Bronchial epithelial cell (primary cell): ENCODE data around the gene PRG2. TPM values are rescaled to one million over a fixed set of nuclear protein-coding genes. Genes with fewer than 3 reads are reported as not detected.

Experiments
- DNase-seq: peaks from one replicate; pipeline ENCODE4 v3.0.0-alpha.2; 2010; ENCODE audit warnings: low read depth
- FAIRE-seq: peaks from 2 replicates; lab custom pipeline; 2011; peaks lifted over from hg19 to GRCh38; lab: Jason Lieb, UNC
- H3K27me3 ChIP-seq: 2 replicates; pipeline ENCODE4 v1.5.1; 2011; ENCODE audit warnings: low read length; ENCODE audit not compliant: control insufficient read depth, insufficient read depth
- H3K36me3 ChIP-seq: 2 replicates; pipeline ENCODE4 v1.5.1; 2011; ENCODE audit warnings: low read length; ENCODE audit not compliant: control insufficient read depth, insufficient read depth
- H3K4me3 ChIP-seq: 2 replicates; pipeline ENCODE4 v1.5.1; 2011; ENCODE audit warnings: mild to moderate bottlenecking, low read depth, low read length, control low read depth
- CTCF ChIP-seq: IDR thresholded peaks from 2 replicates; pipeline ENCODE4 v1.5.1; 2011; ENCODE audit warnings: mild to moderate bottlenecking, moderate library complexity, low read length, control low read depth, inconsistent platforms; ENCODE audit not compliant: insufficient read depth, severe bottlenecking
- total RNA-seq: library from RNA; depleted of rRNA; stranded (reverse); fragments of >200 nt; gene quantifications from 2 replicates; pipeline ENCODE4 v1.2.1, GENCODE V29; 2014

PRG2 gene
- under 0.01 TPM in 1 of 2 replicates, not detected in the other for total RNA-seq

- FAIRE-seq, result no peak
- Histone ChIP-seq H3K27me3 (peaks cover 2% of the 10 kb centered on the region), H3K4me3 (no peak within 1 kb of the TSS), H3K36me3 (no peaks in the 10 kb centered on the region)
- TF ChIP-seq CTCF, result no peak
- DNase-seq, result no peak
These were observed at the start of gene PRG2 for GRCh38 chr11:57390535-57390934. PRG2 (minus strand) TSS chr11:57390650; CDS start chr11:57389944, 706 bp downstream.

- FAIRE-seq, result peak; percentile 23
- H3K4me3 ChIP-seq, result no peak overlapping the region
- no peak for DNase-seq
- no peak for TF ChIP-seq CTCF
- no peaks in the 10 kb centered on the region for H3K27me3 ChIP-seq
- no peaks in the 10 kb centered on the region for H3K36me3 ChIP-seq
These were observed 49.3 kb upstream of the PRG2 start for GRCh38 chr11:57439786-57440185.

- Histone ChIP-seq H3K27me3 (no peaks in the 10 kb centered on the region), H3K4me3 (no peak overlapping the region), H3K36me3 (no peaks in the 10 kb centered on the region)
- TF ChIP-seq CTCF, result no peak
- no peak for DNase-seq
- peak; percentile 91 for FAIRE-seq
These were observed 48.2 kb upstream of the PRG2 start for GRCh38 chr11:57438345-57439285.

DNA sequence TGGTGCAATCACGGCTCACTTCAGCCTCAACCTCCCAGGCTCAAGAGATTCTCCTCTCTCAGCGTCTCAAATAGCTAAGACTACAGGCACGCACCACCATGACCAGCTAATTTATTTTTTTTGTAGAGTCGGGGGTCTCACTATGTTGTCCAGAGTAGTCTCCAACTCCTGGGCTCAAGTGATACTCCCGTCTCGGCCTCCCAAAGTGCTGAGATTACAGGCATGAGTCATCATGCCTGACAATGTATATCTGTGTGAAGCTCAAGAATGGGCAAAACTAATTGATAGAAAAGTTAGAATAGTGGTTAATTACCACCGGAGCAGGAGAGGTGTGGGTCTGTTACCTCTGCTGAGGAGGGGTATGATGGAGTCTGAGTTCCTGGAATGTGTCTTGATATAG, 45.6 kb upstream of the PRG2 start:
- no peak for TF ChIP-seq CTCF
- Histone ChIP-seq H3K27me3 (no peaks in the 10 kb centered on the region), H3K36me3 (no peaks in the 10 kb centered on the region), H3K4me3 (no peak overlapping the region)
- DNase-seq (no peak), FAIRE-seq (no peak)

DNA sequence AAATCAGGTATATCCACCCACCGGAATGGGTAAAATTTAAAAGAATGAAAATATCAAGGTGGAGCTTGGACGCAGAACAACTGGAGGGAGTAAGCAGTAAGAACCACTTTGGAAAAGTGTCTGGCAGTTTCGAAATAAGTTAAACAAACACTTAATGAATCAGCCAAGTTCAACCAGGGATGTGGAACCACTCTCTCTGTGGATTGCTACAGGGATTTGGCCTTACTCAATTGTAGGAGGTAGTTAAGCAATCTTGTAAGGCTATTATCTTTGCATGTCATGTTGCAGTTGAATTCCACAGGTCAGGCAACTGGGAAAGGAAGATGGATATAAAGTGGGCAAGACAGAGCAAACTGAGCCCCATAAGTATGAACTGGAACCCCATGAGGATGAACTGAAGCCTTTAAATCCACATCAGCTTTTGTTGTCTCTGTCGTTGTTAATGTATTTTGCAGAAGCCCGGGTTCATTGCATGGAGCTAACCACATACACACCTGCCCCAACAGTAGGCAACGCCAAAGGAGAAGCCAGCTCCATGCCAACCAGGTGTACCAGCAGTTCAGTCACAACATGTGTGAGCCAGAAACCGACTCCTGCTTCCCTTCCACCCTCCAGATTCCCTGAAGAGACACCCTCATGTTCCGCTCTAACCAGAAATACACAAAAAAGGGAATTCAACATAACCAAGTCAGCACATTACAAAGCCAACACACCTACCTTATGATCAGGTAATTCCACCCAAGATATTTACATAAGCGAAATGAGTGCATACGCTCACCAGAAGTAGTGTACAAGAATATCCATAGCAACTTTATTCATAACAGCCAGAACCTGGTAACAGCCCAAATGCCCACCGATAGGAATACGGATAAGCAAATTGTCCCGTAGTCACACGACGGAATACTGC, 44.4 kb upstream of the PRG2 start:
- peak; percentile 97 for DNase-seq
- no peak overlapping the region for H3K4me3 ChIP-seq
- no peak for TF ChIP-seq CTCF
- no peaks in the 10 kb centered on the region for H3K27me3 ChIP-seq
- no peaks in the 10 kb centered on the region for H3K36me3 ChIP-seq
- peak; percentile 99 for FAIRE-seq
